ENCODE data around the gene KIF13A.

DNA sequence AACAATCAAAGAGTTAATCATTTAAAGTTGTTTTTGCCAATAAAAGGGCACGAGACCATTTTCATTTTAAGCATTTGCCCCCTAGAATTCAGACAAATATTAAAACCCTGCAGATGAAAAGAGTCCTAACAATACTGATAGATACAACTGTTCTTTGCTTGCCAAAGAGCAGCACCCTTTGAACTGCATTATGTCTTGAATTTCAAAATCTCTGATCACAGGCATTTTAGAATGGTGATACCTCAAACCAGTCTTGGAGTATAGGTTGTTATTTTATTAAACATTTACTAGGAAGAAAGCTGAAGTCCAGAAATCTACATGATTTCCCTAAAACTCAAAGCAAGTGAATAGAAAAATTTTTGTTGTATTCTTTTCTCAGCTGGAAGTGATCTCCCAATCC lies 108.7 kb downstream of the KIF13A start:
- TF ChIP-seq POLR2A (IDR thresholded peaks at IDR 0.05; ENCODE audit: low read depth, low read length) (no peak), POLR2AphosphoS5 (IDR thresholded peaks at IDR 0.05; ENCODE audit: low read depth, low read length) (no peak), TAF1 (IDR thresholded peaks at IDR 0.05; ENCODE audit: borderline replicate concordance, low read depth, low read length) (no peak)

Data from GM12892 (cell line).